Frontal cortex (tissue), 4 donors: Measurements from ENCODE around the gene CCR7. TPM values are rescaled to one million over a fixed set of nuclear protein-coding genes. Genes with fewer than 3 reads are reported as not detected.
"Not testable (repeated sequence)": the region's sequence is repeated elsewhere in the genome, so short reads cannot be mapped to it uniquely, and the experiment has no call there.

Experiments used
- DNase-seq, 2 donors: peaks; one replicate each; pipeline ENCODE4 v3.0.0; 2012; ENCODE audit warnings: low spot score in 2 of 2
- FAIRE-seq: peaks from 2 replicates; lab custom pipeline; 2012; peaks lifted over from hg19 to GRCh38; lab: Jason Lieb, UNC
- total RNA-seq: library from RNA; depleted of rRNA; stranded (reverse); fragments of >200 nt; gene quantifications from one replicate; pipeline ENCODE4 v1.2.3, GENCODE V29; 2014
- donor health status: control.
- donor health status: control.
- donor health status: control.

Gene CCR7
- total RNA-seq, 1 donor from 2014 or later, result not detected

DNA sequence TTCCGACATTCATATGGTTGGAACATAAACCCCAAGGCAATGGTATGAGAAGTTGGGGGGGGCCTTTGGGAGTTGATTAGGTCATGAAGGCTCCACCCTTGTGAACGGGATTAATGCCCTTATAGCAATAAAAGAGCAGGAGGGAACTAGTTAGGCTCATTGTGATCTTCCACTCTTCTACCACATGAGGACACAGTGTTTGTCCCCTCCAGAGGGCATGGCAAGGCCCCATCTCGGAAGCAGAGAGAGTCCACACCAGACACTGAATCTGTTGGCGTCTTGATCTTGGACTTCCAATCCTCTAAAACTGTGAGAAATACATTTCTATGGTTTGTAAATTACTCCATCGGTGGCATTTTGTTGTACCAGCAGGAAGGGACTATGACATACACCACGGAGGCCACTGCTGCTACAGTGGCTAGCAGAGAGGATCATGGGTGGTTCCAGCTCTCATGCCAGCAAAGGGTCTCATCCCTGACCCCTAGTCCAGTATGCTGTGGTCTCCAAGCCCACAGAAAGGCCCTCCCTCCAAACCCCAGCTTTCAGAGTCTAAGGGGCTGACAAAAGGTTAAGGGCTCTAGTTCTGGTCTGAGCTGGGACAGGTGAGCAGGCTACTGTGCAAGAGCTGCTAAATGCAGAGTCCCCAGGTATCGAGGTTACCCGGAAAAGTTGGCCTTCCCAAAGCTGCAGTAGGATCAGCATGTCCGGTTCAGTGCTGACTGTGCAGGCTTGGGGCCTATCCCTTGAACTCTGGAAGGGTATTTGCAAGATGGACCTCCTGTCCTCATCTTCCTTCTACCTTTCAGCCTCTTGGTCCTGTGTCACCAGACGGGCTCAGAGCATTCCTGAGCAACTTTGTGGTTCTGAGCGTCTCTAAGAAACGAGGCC is 12.2 kb downstream of the CCR7 start:
- no peak for FAIRE-seq
- no peak for DNase-seq

DNA sequence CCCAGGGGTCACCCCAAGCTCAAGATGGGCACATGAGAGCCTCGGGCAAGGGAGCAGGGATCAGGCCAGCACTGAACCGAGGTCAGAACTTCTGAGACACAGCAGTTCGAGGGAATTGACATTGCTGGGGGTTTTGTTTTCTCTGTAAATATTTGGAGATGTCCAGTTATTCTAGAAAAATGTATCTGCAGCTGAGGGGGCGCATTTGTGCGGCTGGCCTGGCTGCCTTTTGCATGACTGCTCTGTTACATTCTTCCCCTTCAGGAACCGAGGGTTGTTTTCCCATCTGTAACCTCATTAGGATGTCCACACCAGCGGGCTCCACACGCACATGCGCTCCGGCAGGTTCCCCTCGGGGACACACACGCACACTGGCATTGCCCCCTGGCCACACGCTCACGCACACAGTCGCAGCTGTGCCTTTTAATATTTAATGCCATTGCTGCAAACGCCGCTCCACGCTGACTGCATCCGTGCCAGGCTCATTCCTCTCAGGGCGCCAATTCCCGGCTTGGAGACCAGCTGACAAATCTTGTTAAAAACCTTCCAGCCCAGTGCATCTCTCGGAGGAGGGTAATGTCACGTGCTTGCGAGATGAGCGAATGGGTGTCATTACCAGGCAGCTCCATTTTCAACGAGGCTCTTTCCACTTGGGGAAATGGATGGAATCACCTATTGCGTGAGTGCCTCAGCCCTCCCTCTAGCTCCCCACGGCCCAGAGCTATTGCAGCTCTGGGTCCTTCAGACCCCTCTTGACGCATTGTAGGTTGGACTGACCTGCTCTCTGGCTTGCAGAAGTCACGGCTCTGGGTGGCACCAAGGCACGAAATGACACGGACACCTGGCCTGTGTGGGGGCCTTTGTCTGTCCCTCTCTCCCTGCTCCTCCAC is 13.1 kb downstream of the CCR7 start:
- FAIRE-seq, result no peak
- DNase-seq, result no peak

DNA sequence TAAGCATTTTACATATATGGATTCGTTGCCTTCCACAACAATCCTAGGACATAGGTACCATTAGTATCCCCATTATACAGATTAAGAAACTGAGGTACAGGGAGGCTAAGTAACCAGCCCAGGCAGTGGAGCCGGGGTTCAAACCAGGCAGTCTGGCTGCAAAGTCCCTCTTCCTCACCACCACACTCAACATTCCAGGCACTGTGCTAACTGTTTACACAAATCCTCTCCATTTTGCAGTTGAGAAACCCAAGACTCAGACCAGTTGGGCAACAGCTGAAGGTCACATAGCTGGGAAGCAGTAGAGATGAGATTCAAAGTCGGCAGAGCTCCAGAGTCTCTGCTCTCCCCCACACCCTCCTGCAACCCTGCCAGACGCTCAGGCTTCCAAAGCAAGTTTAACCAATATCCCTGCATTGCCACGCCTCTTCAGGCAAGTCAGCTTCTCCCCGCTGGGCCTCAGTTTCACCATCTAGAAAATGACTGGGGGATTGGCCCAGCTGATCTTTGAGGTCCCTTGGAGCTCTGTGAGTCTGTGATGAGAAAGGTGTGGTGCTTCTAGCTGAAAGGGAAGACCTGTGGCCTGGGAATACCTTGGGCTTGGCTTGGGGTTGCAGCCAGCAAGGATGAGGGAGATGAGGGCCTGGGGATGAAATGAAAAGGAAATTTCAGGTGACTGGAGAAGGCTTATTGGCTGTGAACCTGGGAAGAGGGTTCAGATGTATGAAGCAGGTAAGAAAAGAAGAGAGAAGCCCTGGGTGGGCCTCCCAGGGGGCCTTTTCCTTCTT is 14.0 kb downstream of the CCR7 start:
- FAIRE-seq (no peak), DNase-seq (no peak)

DNA sequence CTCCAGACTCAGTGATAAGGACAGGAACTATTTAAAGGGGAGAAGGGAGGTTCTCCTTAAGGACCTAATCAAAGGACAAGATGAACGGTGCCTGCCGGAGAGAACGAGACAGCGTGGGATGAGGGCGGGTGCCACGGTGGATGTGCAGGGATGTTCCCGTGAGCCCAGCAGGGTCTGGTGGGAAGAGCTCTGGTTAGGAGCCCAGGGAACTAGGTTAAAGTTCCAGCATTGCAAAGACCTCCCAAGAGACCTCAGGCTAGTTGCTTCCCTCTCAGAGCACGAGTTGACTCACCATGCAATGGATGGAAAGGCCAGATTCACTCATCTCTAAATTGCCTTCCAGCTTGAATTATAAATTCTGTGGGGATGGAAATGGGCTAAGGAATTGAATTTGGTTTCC is 14.7 kb downstream of the CCR7 start:
- FAIRE-seq (no peak), DNase-seq (no peak)

DNA sequence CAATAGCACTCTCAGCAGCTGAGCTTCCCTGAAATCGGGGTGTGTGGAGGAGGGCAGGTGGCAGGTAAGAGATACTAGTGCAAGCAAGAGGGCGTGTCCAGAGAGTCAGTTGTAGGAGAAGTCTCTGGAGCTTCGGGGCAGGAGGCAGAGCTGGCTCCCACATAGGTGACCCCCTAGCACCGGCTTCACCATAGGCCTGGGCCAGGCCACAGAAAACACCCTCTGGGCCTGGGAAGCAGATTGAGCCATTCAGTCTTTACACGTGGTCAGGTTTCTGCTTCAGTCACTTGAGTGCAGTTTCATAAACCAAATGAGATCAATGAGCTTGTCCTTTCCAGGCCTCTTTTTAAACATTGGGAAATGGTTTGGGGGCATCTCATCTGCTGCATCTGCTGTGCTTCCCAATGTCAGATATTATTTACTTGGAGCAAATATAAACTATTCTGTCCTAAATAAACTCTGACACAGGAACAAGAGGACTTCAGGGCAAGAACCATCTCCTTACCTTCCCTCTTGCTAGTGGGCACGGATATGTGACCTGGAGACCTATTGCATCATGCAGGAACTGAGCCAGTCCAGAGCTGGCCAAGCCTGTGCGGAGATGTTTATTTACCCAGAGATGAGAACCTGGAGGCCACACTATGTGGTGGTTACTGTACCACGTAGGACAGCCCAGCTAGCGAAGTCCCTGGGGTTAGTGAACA is 16.1 kb downstream of the CCR7 start:
- FAIRE-seq, result no peak
- DNase-seq, result no peak

DNA sequence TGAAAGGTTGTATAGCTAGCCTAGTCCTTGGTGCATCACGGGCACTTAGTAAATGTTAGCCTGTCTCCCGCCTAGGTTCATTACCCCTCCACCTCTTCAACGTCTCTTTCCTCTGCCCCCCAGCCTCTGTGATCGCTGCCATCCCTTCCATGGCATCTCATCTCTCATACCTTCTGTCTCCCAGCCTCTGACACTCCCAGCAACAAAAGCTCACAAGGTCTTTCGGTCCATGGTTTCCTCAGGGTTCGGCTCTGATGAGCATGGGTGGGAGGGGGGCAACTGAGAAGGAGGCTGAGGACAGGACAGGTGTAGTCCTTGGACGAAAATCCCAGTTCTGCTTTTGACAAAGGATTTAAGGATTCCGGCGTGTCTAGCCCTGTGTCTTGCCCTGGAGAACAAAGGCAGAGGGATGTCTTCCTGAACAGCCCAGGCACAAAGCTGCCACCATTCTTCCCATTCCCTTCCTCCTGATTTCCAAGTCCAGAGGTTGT is 16.7 kb downstream of the CCR7 start:
- FAIRE-seq, result no peak

DNA sequence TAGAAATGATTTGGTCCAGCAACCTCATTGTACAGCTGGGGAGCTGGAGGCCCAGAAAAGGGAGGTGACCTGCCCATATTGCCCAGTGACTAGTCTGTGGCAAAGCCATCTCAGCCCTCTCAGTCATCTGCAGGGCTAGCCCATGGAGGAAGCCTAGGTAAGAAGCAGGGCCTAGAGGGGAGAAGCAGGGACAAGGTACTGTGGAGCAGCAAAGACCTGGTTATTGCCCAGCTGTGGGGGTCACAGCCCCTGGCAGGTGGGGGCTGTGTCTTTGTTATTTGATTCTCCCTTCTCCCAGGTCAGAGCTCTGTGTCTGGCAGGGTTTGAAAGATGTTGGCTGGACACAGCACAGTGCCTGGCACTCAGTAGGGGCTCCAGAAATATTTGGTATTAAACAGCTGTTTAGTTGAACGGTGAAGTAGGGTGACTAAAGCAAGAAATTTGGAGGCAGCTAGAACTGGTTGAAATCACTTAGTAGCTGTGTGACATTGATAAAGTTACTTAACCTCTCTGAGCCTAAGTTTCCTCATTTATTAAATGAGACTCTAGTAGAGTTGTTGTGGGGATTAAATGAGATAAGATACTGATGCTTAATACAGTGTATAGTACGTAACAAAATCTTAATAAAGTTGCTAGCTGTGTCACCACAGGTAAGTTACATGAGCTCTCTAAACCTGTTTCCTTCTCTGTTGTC is 17.3 kb downstream of the CCR7 start:
- no peak for FAIRE-seq
- no peak for DNase-seq

More for the DNA sequence above, 16.7 kb downstream of the CCR7 start:
- no peak for DNase-seq

DNA sequence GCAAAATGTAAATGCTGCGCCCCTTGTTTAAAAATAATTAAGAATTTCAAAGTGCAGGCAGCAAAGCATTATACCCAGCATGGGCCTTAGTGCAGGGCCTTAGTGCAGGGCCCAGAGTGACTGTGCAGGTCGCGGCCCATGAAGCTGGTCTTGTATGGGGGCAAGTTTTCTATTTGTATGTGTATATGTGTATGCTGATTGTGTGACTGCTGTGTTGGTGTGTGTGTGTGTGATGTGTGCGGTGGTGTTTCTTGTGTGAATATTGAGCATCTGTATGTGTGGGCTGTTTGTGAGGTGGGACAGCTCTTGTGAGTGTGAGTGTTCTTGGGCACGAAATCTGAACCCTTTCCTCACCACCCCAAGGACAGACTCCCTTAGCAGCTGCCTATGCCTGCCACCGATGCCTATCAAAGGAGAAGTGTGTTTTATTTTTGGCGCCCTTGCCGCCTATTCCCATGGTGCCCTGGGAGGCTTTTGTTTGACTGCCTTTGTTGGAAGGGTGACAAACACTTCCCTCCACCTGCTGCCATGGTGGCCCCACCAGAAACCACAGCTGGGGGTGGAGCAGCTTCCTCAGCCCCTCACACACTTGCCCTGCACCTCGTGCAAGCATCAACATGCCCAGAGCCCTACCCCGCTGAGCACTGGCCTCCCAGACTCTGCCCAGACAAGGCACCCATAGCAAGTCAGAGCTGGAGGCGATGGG is 18.0 kb downstream of the CCR7 start:
- DNase-seq, result no peak
- FAIRE-seq, result no peak

DNA sequence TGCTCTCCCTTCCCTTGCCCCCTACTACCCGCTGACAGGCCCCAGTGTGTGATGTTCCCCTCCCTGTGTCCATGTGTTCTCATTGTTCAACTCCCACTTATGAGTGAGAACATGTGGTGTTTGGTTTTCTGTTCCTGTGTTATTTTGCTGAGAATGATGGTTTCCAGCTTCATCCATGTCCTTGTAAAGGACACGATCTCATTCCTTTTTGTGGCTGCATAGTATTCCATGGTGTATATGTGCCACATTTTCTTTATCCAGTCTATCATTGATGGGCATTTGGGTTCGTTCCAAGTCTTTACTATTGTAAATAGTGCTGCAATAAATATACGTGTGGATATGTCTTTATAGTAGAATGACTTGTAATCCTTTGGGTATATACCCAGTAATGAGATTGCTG is 18.8 kb downstream of the CCR7 start:
- not testable (repeated sequence) for FAIRE-seq, DNase-seq

DNA sequence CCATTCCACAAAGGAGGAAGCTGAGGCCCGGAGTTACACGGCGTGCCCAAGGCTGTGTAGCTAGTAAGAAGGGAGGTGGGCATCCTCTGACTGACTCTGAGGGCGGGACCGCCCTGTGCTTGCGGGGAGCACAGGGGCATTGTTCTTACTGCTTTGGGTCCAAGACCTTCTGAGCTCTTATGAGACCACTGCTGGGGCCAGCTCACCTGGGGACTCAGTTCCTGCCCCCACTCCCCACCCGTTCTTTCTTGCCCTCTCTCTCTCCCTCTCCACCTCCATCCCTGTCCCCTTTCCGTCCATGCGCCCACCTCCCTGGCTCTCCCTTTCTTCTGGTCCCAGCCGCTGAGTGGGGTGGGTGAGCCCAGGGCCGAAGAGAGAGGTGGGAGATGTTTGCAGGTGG is 19.6 kb downstream of the CCR7 start:
- DNase-seq (no peak), FAIRE-seq (no peak)

DNA sequence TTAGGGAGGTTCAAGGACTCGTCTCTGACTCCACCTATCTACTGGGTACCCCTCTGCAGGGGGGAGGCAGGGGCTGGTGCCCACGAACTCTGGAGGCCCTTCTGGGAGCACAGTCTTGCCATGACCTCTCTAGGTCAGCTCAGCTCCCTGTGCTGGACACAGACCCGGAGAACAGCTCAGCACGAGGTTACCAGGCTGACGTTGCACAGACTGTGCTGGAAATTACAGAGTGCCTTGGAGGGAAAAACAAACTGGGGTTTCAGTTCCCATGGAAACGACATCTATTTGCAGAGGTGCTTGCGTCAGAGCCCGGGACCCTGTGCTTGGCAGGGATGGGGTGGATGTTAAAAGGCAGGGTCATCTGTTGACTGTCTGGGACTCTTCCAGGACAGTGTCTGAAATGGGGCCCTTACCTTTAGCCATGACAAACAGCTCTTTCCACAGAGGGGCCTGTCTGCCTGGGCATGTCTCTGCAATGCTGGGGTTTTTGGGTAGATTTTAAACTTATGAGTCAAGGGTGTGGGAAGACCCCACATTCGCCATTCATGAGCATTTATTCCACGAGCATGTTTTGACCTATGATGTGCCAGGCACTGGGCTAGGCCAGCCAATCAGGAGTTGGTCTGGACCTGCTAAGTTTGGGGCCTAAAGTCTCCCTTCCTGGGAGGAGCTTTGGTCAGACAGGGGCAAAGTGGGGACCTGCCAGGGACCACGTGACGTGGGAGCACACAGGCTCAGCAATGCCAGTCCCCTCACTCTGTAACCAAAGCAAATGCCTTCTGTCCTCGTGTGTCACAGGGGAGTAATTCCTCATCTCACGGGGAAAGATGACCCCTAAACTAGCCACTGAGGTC is 22.5 kb downstream of the CCR7 start:
- no peak for FAIRE-seq
- peak in 1 of 2 donors; percentile 63 for DNase-seq

DNA sequence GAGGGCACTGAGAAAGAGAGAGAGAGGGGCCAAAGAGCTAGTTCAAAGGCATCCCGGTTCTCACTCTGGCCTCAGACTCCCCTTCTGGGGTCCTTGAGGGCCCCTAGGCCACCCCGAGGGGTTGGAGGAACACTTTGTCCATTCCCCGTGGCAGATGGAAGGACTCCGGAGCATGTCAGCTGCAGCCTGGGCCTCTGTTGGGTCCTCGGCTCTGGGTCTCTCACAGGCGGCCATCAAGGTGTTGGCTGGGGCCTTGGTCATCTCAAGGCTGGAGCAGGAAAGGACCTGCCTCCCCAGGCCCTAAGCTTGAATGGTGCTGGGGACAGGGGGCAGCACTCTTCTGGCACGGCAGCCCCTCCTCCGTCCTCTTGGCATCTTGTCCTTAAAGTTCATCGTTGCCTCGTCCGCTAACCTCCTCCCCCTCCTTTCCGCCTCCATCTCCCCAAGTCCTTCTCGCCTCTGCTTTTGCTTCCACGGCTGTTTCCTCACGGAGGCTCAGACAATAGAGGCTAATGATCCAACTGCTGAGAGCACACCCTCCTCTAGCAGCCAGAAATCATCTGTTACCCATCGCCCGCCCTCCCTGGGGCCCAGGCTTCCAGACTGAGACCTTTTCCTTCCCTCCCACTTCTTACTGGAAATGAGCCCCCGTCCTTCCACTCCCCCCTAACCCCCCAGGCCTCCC is 23.3 kb downstream of the CCR7 start:
- FAIRE-seq, result no peak

DNA sequence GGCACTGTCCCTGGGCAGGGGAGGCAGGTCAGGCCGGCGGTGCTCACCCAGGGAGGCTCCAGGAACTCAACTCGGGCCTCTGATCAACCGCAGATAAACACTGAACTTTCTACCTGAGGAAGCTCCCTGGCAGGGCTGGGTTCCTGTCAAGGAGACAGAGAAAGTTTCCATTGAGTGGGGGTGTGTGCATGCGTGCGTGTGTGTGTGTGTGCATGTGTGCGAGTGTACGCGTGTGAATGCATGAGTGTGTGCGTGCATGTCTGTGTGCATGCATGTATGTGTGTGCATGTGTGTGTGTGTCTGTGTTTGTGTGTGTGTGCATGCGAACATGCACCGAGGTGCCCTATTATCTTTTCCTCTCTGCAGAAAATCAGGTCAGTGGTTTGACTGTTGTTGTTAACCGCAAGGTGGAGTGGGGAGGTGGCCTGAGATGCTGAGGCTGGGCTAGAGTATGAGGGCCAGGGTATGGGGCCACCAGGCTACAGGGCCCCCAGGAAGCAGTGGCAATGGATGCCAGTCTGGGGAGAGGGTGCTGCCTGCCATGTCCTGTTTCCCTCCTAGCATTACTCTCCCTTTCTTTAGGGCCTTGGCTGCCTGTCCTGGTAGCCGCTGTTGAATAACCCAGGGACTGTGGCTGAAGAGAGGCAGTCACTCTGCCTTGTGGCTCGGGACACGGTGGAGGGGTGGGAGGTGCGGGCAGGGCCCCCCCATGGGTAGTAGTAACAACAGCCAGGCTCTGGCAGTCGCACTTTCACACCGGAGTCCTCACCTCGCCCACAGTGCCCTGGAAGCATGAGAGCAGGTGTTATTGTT is 24.0 kb downstream of the CCR7 start:
- DNase-seq, result no peak
- no peak for FAIRE-seq

More for the DNA sequence above, 23.3 kb downstream of the CCR7 start:
- no peak for DNase-seq

DNA sequence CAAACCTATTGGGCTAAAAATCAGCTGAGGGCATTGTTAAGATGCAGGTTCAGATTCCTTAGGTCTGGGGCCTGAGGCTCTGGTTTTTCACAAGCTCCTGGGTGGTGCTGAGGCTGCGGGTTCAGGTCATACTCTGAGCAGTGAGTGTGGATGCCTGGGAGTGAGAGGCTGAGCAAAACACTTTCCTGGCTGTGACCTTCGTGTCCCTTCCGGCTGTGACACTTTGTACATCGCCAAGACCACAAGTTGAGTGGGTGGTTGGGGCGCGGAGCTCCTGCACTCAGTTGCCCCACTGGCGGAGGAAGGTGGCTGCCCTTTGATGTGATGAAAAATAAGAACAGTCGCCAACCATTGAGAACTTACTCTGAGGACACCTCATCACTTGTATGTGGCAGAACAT is 24.8 kb downstream of the CCR7 start:
- DNase-seq (no peak), FAIRE-seq (no peak)

DNA sequence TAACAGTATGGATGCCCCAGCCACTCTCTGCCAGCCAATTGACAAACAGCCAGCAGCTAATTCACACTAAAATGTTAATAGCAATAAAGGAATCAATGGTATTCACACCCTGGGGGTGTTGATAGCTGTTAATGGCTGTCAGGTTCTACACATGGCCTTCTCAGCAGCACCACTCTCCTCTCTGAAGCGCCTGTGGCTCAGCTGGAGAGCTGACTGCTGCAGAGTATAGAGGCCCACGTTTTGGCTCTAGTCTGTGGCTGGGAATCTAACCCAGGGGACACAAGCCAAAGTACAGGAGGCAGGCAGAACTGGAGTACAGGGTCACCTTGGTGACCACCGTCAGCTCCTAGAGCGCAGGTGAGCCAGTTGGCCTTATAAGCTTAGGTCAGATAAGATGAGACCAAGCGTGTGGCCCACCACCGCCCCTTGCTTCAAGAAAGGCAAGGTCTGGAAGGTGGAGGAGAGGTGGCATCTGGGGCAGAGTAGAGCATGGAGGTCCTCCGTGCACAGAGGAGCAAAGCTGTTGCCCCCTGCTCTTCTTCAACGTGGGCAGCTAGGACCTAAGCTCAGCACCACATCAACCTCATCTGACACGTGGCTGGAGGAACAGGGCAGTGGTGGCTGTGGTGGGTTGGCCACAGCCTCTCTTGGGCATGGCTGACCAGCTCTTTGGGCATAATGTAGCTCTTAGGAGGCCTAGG is 25.4 kb downstream of the CCR7 start:
- no peak for FAIRE-seq
- no peak for DNase-seq
